Memory B cell (primary cell): ENCODE results near the gene KLHL29.

ENCODE experiments used
- ATAC-seq: fragments of 150-1000 bp; cut with Tn5 transposase; 2 replicates; pipeline ENCODE4 v1.10.0; 2021; ENCODE audit warnings: low read depth, mild to moderate bottlenecking, moderate library complexity
- DNase-seq, 2 donors: peaks; one replicate each; pipeline ENCODE4 v3.0.0; 2022; ENCODE audit warnings: low spot score in 2 of 2
- H3K27ac Mint-ChIP-seq: one replicate; pipeline ENCODE4 v1.8.0; 2022; ENCODE audit warnings: mild to moderate bottlenecking, moderate library complexity, mixed read lengths
- H3K27me3 Mint-ChIP-seq: one replicate; pipeline ENCODE4 v1.8.0; 2022; ENCODE audit warnings: mixed read lengths
- H3K36me3 Mint-ChIP-seq: one replicate; pipeline ENCODE4 v1.8.0; 2022; ENCODE audit warnings: mild to moderate bottlenecking, mixed read lengths
- H3K4me1 Mint-ChIP-seq: one replicate; pipeline ENCODE4 v1.8.0; 2022; ENCODE audit warnings: mixed read lengths
- H3K4me3 Mint-ChIP-seq: one replicate; pipeline ENCODE4 v1.8.0; 2022; ENCODE audit warnings: mild to moderate bottlenecking, moderate library complexity, mixed read lengths
- H3K9me3 Mint-ChIP-seq: one replicate; pipeline ENCODE4 v1.8.0; 2022; ENCODE audit warnings: mixed read lengths

Gene KLHL29

DNA sequence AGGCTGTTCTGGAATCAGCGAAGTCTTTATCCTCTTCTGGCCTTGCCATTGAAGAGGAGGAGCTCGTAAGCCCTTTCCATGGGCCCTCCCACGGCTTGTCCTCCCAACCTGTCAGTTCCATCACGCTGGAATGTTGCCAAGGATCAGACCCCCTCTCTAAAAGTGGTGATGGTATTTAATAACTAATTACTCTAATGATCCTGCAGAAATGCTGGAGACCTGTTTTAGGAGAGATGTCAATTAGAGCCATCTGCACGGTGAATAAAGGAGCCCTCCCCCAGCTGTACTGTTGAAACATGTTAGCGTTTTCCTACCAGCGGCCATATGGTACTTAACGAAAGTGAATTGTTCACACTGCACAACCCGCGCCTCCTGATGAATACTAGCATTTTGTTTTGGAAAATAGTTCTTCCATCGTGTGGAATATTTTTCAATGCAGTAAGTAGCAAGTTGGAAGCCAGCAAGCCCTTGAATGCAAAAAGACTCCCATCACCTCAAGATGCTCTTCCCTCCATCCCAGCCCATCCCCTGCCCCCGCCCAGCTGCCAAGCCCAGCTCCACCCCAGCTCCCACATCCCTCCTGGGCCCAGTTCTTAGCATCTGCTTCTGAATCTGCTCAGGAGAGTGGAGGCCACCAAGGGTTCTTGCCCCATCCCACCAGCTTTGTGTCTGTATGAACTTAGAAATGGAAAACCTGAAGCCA, 145.4 kb downstream of the KLHL29 start:
- ATAC-seq: no peak
- Mint-ChIP-seq H3K27ac (no peak overlapping the region), H3K36me3 (no peaks in the 10 kb centered on the region), H3K27me3 (no peaks in the 10 kb centered on the region), H3K9me3 (no peaks in the 10 kb centered on the region), H3K4me3 (no peak overlapping the region), H3K4me1 (peaks cover 8% of the 10 kb centered on the region)
- DNase-seq: no peak

DNA sequence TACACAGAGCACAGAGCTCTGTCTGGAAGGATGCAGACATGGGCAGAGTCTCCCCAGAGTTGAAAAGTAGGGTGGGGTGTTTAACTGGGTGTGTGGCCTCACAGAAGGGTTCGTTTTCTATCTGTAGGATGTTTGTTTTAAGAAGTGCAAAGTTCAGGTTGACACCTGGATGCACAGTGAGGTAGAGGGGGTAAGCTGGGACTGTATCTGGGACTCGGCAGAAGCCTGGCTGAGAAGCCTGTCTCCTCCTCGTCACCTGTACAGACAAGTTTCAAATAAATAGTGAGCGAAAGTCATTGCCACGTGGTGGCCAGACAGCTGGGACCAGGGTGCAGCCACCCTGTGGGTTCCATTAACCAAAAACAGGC, 145.9 kb downstream of the KLHL29 start:
- H3K9me3 Mint-ChIP-seq: no peaks in the 10 kb centered on the region
- peaks cover 7% of the 10 kb centered on the region for H3K4me1 Mint-ChIP-seq
- H3K36me3 Mint-ChIP-seq: no peaks in the 10 kb centered on the region
- H3K4me3 Mint-ChIP-seq: no peak overlapping the region
- DNase-seq: no peak
- H3K27me3 Mint-ChIP-seq: no peaks in the 10 kb centered on the region
- no peak for ATAC-seq
- H3K27ac Mint-ChIP-seq: no peak overlapping the region

DNA sequence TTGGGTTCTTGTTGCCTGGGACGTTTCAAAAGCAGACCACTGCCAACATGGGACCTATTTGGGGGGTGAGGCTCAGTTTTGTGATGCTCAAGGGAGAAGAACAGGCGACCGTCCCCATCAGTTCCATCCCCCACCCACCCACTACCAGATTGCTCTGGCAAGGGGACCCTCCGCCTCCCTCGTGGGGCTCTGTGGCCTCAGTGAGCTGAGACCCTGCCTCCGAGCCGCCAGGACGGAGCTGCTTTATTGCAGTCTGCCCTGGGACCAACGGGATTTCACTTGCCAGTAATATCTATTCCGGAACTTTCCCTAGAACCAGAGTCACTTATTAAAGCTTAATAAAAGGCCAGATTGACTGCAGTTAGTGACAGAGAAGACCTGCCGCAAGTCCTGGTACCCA, 146.3 kb downstream of the KLHL29 start:
- peaks cover 4% of the 10 kb centered on the region for H3K4me1 Mint-ChIP-seq
- no peak overlapping the region for H3K4me3 Mint-ChIP-seq
- H3K27me3 Mint-ChIP-seq: no peaks in the 10 kb centered on the region

DNA sequence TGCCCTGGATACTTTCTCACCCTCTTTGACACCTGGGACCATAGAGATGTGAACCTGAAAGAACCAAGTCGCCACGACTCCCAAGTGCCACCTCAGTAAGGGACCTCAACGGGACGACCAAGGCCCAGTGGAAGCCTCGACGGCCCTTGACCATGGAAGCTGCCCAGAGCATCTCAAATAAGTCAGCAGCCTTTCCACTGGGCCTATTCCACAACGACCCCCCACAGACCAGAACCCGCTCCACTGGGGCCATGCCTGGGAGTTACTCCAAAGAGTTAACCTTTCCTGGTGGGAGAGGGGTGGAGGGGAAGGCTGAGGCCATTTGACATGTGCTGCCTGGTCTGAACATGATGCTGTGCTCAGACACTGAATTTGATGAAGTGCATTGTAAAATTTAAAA, 146.9 kb downstream of the KLHL29 start:
- H3K27me3 Mint-ChIP-seq: peaks cover 1% of the 10 kb centered on the region

More for the DNA sequence above, 146.3 kb downstream of the KLHL29 start:
- no peak for DNase-seq
- no peak overlapping the region for H3K27ac Mint-ChIP-seq
- H3K9me3 Mint-ChIP-seq: no peaks in the 10 kb centered on the region
- no peak for ATAC-seq
- no peaks in the 10 kb centered on the region for H3K36me3 Mint-ChIP-seq

DNA sequence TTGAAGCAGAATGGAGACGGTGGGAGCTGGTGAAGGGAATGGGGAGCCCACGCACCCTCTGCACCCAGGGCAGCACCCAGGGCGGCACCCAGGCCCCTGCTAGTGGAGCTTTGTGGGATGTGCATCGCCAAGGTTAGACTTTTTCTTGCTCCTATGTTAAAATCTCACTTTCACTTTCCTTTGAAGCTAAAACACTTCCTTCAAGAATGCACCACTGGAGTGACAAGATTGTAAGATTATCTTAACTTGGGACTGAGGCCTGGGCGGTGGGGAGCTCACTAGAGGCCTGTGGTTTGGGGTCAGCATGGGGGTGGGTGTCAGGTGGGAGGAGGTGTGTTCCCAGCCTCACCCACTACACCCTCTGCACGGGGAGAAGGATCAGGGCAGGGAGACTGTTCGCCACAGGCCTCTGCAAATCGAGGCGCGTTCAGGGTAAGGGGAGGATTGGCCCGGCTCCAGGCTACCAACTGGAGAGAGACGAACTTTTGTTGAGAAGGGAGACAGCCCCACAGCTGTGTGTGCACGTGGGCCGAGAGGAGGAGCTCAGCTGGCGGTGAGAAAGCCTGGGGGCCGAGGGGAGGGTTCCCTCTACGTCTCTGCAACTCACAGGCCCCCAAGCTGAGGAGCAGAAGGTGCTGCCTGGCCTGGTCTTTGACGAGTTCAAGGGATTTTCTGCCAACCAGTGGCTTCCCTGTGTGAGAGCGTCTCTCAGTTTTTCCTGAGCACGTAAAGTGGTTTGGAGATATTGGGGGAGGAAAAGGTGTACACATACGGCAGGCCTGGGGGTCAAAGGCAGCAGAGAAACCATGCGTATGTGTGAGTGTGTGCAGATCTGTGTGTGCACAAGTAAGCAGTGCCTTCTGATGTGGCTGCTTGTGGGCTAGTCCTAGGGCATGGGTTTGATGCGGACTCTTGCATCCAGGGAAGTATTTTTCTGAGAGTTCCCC, 147.7 kb downstream of the KLHL29 start:
- ATAC-seq: peak; percentile 37
- no peak for DNase-seq
- Mint-ChIP-seq H3K9me3 (no peaks in the 10 kb centered on the region), H3K27me3 (peaks cover 2% of the 10 kb centered on the region), H3K36me3 (no peaks in the 10 kb centered on the region), H3K4me3 (peak overlapping the region; percentile 70), H3K4me1 (peaks cover 4% of the 10 kb centered on the region), H3K27ac (peak overlapping the region; percentile 28)

More for the DNA sequence above, 146.9 kb downstream of the KLHL29 start:
- DNase-seq (no peak), ATAC-seq (no peak)
- H3K9me3 Mint-ChIP-seq: no peaks in the 10 kb centered on the region
- peaks cover 4% of the 10 kb centered on the region for H3K4me1 Mint-ChIP-seq
- H3K4me3 Mint-ChIP-seq: no peak overlapping the region
- no peak overlapping the region for H3K27ac Mint-ChIP-seq
- no peaks in the 10 kb centered on the region for H3K36me3 Mint-ChIP-seq

DNA sequence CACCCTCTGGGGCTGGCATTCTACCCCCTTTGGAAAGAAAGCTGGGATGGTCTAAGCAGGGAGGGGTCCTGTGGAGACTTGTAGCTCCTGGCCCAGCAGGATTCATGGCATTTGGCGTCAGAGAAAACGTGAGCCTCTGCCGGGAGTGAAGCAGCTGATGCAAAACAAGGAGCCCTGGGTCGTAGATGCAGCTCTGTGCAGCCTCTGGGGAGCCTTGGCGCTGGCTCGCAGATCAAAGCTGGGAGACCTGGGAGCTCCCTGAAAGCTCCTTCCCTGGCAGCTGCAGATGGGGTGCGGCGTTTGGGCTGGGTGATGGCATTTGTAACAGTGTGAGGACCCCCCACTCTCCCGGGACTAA, 148.3 kb downstream of the KLHL29 start:
- Mint-ChIP-seq H3K36me3 (no peaks in the 10 kb centered on the region), H3K4me1 (peaks cover 4% of the 10 kb centered on the region), H3K4me3 (no peak overlapping the region), H3K9me3 (no peaks in the 10 kb centered on the region), H3K27me3 (peaks cover 2% of the 10 kb centered on the region), H3K27ac (no peak overlapping the region)
- DNase-seq (no peak), ATAC-seq (no peak)

DNA sequence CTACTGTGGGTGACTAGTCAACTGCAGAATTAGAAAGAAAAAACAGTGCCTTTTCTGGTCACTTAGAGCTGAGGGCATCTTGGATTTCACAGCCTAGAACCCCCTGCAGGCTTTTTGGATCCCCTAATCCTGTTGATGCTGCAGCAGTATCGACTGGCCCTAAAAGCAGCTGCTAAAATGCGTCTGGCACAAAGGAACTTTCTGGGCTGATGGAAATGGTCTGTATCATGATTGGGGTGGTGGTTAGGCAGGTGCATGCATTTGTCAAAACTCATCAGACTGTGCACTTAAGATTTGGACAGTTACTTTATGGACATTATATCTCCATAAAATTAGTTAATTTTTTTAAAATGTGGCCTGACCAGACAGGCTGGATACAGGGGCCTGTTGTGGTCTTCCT, 149.8 kb downstream of the KLHL29 start:
- Mint-ChIP-seq H3K9me3 (no peaks in the 10 kb centered on the region), H3K27ac (no peak overlapping the region), H3K4me3 (no peak overlapping the region), H3K4me1 (peaks cover 4% of the 10 kb centered on the region), H3K27me3 (peaks cover 4% of the 10 kb centered on the region), H3K36me3 (no peaks in the 10 kb centered on the region)
- ATAC-seq: no peak
- DNase-seq: no peak

DNA sequence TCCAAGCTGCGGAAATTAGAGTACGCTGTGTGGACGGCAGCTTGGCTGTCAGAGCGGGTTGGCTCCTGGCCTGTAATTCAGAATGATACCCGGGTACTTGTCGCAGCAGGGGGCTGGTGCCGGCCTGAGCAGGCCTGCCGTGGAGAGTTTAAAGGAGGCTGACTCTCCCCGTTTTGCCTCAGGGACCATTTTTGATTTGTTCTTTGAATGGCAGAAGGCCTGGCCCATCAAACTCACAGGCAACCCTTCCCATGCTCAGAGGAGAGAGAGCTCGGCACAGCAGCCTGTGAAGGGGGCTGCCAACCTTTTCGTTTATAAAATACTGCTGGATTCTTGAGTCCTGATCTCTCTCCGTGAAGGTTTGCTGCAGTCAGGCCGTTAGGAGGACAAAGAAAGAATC, 151.3 kb downstream of the KLHL29 start:
- H3K36me3 Mint-ChIP-seq: peaks cover 1% of the 10 kb centered on the region
- no peak for ATAC-seq
- DNase-seq: no peak
- H3K4me3 Mint-ChIP-seq: no peak overlapping the region
- H3K4me1 Mint-ChIP-seq: peaks cover 4% of the 10 kb centered on the region
- H3K27ac Mint-ChIP-seq: no peak overlapping the region
- H3K27me3 Mint-ChIP-seq: peaks cover 6% of the 10 kb centered on the region
- no peaks in the 10 kb centered on the region for H3K9me3 Mint-ChIP-seq

DNA sequence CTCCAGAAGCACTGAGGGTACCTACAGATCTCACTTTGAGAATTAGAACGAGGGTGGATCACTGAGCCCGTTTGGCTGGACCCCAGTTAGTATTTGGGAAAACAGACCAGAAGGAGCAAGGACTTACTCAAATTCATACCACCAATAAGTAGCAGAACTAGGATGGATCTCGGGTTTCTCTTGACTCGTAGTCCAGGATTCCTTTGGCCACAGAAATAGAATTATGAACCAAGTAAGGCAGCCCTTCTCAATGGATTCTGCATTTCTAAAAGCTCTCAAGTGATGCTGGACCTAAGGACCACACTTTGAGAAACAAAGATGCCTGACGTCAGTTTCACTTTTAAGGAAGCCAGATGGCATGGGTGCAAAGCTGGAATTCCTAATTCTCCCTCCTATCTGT, 153.0 kb downstream of the KLHL29 start:
- Mint-ChIP-seq H3K27me3 (peaks cover 6% of the 10 kb centered on the region), H3K27ac (no peak overlapping the region), H3K4me3 (no peak overlapping the region), H3K9me3 (no peaks in the 10 kb centered on the region), H3K36me3 (peaks cover 1% of the 10 kb centered on the region), H3K4me1 (no peaks in the 10 kb centered on the region)
- no peak for ATAC-seq
- no peak for DNase-seq

DNA sequence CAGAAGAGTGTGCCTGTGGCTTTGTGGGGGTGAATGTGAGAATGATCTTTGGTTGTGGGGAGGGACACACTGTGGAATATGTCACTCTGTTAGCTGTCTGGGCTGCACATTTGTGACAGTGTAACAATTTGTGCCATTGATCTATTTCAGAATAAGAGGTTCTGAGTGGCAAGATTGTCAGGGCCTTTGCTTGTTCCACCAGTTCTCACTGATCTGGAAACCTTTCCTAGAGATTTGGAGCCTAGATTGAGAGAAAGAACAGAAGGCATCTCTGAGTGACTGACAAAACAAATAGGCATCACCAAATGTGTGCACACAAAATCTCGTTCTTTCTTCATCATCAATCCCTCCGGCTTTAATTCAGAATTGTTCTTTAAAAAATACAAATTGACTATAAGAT, 153.6 kb downstream of the KLHL29 start:
- no peaks in the 10 kb centered on the region for H3K4me1 Mint-ChIP-seq
- peaks cover 6% of the 10 kb centered on the region for H3K27me3 Mint-ChIP-seq
- no peak overlapping the region for H3K27ac Mint-ChIP-seq
- no peak overlapping the region for H3K4me3 Mint-ChIP-seq
- ATAC-seq (no peak), DNase-seq (no peak)
- no peaks in the 10 kb centered on the region for H3K9me3 Mint-ChIP-seq
- peaks cover 1% of the 10 kb centered on the region for H3K36me3 Mint-ChIP-seq

DNA sequence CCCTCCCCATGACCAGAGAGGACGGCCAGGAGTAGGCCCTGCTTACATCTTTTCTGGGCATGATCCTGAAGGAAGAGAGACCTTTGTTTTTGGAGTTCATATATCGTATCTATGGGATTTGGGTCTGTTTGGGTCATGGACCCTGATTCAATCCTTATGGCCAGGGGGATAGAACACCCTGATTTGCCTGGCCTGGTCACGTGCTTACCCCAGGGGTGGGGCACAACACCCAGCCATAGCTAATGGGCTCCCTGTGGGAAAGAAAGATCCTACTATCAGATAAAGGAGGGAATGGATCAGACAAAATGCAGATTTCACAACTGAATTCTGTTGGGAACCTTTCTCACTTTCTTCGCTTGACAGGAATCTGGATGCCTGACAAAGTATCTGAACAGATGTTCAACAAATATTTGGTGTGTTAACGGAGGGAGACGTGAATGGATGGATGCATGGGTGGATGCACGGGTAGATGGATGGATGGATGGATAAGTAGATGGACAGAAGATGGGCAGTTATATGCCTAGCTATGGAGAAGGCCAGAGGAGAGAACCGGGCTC, 155.9 kb downstream of the KLHL29 start:
- DNase-seq: no peak
- H3K36me3 Mint-ChIP-seq: peaks cover 1% of the 10 kb centered on the region
- H3K9me3 Mint-ChIP-seq: no peaks in the 10 kb centered on the region
- no peak overlapping the region for H3K4me3 Mint-ChIP-seq
- no peak overlapping the region for H3K27ac Mint-ChIP-seq
- no peak for ATAC-seq
- H3K27me3 Mint-ChIP-seq: peaks cover 10% of the 10 kb centered on the region
- H3K4me1 Mint-ChIP-seq: no peaks in the 10 kb centered on the region

DNA sequence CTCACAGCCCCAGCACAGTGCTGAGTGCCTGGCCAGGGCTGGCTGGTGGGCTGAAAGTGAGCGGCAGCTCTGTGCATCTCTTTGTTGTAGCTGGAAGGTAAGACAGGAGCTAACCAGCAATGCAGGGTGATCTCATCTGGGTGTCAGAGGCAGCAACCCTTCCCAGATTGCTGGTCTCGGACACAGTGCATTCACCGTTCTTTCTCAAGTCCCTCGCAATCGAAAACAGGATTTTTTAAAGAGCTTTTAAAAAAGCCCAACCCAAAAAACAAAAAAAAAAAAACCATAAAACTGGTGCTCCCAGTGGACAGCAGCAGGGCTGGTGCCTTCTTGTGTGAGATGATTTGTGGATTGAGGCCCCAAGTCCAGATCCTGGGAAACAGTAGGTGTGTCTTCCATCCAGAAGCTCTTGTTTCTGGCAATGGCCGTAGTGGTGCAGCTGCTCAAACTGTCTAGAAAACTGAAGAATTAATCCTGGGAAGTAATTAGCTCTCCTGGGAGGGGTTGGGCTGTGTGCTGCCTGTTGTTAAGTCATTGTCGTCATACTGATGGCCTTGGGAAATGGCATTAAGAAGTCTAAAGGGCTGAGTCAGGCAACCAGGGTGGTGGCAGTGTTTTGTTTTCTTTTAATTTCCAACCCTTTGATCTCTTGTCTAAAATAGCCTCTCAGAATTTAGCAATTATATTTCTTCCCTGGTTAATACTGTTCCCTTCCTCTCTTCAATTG, 156.7 kb downstream of the KLHL29 start:
- H3K4me1 Mint-ChIP-seq: no peaks in the 10 kb centered on the region
- H3K36me3 Mint-ChIP-seq: peaks cover 1% of the 10 kb centered on the region
- H3K9me3 Mint-ChIP-seq: no peaks in the 10 kb centered on the region
- no peak for ATAC-seq
- H3K27ac Mint-ChIP-seq: no peak overlapping the region
- no peak for DNase-seq
- H3K27me3 Mint-ChIP-seq: peaks cover 10% of the 10 kb centered on the region
- H3K4me3 Mint-ChIP-seq: no peak overlapping the region

DNA sequence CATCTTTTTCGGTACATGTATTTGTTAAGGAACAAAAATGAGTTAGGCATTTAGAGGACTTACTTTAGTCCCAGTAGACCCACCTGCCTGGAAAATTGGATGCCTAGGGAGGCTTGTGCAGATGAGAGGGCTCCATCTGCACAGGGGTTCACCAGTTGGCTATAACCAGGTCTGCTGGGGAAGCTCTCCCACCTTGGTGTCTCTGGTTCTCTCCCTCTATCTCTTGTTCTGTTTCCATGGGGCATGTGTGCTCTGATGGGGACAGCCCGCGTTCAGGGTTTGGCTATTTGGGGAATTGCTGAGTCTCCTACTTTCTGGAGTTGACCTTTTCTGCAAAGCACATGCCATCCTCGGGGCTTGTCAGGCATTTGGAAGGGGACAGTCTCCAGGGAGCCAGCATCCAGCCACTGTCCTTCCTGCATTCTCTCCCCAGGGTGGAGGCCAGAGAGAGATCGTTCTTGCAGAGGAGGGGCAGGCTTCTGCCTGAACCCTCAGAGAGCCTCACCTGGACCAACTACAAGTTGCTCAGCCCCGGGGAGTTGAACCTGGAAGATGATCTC, 157.3 kb downstream of the KLHL29 start:
- Mint-ChIP-seq H3K27me3 (peaks cover 7% of the 10 kb centered on the region), H3K27ac (no peak overlapping the region), H3K36me3 (peaks cover 1% of the 10 kb centered on the region), H3K9me3 (no peaks in the 10 kb centered on the region), H3K4me3 (no peak overlapping the region), H3K4me1 (no peaks in the 10 kb centered on the region)
- no peak for ATAC-seq
- no peak for DNase-seq

DNA sequence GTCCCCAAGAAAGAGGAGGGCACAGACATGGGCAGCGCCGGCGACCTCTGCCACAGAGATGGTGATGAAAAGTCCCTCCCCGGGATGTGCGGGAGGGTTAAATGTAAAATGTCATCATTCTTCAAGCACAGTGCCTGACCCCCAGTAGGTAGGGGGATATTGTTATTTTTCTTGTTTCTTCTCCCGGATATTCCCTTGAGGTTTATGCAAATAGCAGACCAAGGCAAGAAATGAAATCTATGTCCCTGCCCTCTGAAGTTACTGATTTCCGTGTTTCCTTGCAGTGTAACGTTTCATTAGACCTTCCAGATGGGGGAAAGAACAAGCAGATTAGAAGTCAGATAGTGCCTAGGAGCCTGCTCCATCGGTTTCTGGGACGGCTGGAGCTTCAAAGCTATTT, 158.3 kb downstream of the KLHL29 start:
- ATAC-seq: no peak
- H3K27ac Mint-ChIP-seq: no peak overlapping the region
- peaks cover 1% of the 10 kb centered on the region for H3K36me3 Mint-ChIP-seq
- H3K9me3 Mint-ChIP-seq: no peaks in the 10 kb centered on the region
- DNase-seq: no peak
- H3K27me3 Mint-ChIP-seq: peaks cover 7% of the 10 kb centered on the region
- no peaks in the 10 kb centered on the region for H3K4me1 Mint-ChIP-seq
- no peak overlapping the region for H3K4me3 Mint-ChIP-seq
